GM12878 (cell line): Measurements from ENCODE around the gene CEP170B. TPM values are rescaled to one million over a fixed set of nuclear protein-coding genes. Genes with fewer than 3 reads are reported as not detected.

Source experiments
- ATAC-seq: fragments of 200-7000 bp; cut with Tn5 transposase; 3 replicates; pipeline ENCODE4 v1.9.1; 2020; ENCODE audit warnings: mild to moderate bottlenecking, moderate library complexity
- BruUV-seq: library from RNA; stranded (reverse); fragments of 400-500 nt; replicated peaks from 2 replicates; lab custom pipeline; 2021; lab: Mats Ljungman, UMichigan
- CTCF ChIA-PET: fragments of 300-600 bp; sonication (Branson Sonifier 250); formaldehyde crosslinking; extraction: SDS; loops from one replicate; lab custom pipeline; 2021; ENCODE audit warnings: inconsistent platforms; lab: Yijun Ruan, JAX
- POLR2A ChIA-PET: fragments of 350-600 bp; formaldehyde crosslinking; extraction: SDS; loops from one replicate; lab custom pipeline; 2021; ENCODE audit warnings: inconsistent platforms; lab: Charles Lee
- RAD21 ChIA-PET: fragments of 300-600 bp; sonication (Branson Sonifier 250); formaldehyde crosslinking; loops from one replicate; lab custom pipeline; 2023; ENCODE audit warnings: antibody characterized with exemption; ENCODE audit not compliant: unreplicated experiment; lab: Charles Lee
- SMC1A ChIA-PET: fragments of 300-600 bp; sonication (Branson Sonifier 250); formaldehyde crosslinking; loops from one replicate; lab custom pipeline; 2023; ENCODE audit not compliant: unreplicated experiment, uncharacterized antibody; lab: Charles Lee
- DNase-seq: peaks from one replicate; pipeline ENCODE4 v3.0.0-alpha.2; 2011; ENCODE audit warnings: low read depth, low spot score
- FAIRE-seq: peaks from 3 replicates; lab custom pipeline; 2011; peaks lifted over from hg19 to GRCh38; lab: Jason Lieb, UNC
- H2AFZ ChIP-seq: 2 replicates; pipeline ENCODE4 v1.6.0; 2011; ENCODE audit warnings: low read depth, low read length, control low read depth; ENCODE audit not compliant: control insufficient read depth
- H3K27ac ChIP-seq: 2 replicates; pipeline ENCODE4 v1.5.1; 2011; ENCODE audit warnings: control low read depth; ENCODE audit not compliant: control insufficient read depth, insufficient read depth
- H3K27me3 ChIP-seq, 2 experiments: replicated peaks in 1 of 2; 2 replicates each; pipeline versions ENCODE4 v1.6.0 to v1.6.1; 2011; ENCODE audit warnings: low read length in 1 of 2; ENCODE audit not compliant: control insufficient read depth in 2 of 2, insufficient read depth in 2 of 2
- H3K36me3 ChIP-seq, 2 experiments: 2 replicates each; pipeline ENCODE4 v1.5.1; 2011; ENCODE audit warnings: low read length in 1 of 2; ENCODE audit not compliant: control insufficient read depth in 2 of 2, insufficient read depth in 2 of 2
- H3K4me1 ChIP-seq: 2 replicates; pipeline ENCODE4 v1.6.1; 2011; ENCODE audit warnings: mild to moderate bottlenecking, low read length, moderate library complexity, mixed read lengths; ENCODE audit not compliant: control insufficient read depth, insufficient read depth
- H3K4me2 ChIP-seq: 2 replicates; pipeline ENCODE4 v1.6.0; 2011; ENCODE audit warnings: control low read depth; ENCODE audit not compliant: control insufficient read depth, insufficient read depth
- H3K4me3 ChIP-seq: fragments of 200-600 bp; sonication (generic); 2 replicates; pipeline ENCODE4 v1.5.1; 2016
- H3K79me2 ChIP-seq: 2 replicates; pipeline ENCODE4 v1.6.0; 2011; ENCODE audit warnings: low read length; ENCODE audit not compliant: control insufficient read depth, insufficient read depth
- H3K9ac ChIP-seq: 2 replicates; pipeline ENCODE4 v1.8.0; 2011; ENCODE audit warnings: low read length, control low read depth, mixed read lengths; ENCODE audit not compliant: control insufficient read depth, insufficient read depth
- H3K9me3 ChIP-seq: replicated peaks from 3 replicates; pipeline ENCODE4 v1.5.1; 2011; ENCODE audit warnings: mild to moderate bottlenecking, low read length; ENCODE audit not compliant: control insufficient read depth, insufficient read depth
- H4K20me1 ChIP-seq: 2 replicates; pipeline ENCODE4 v1.6.0; 2011; ENCODE audit not compliant: control insufficient read depth, insufficient read depth
- BCL11A ChIP-seq: IDR thresholded peaks from 2 replicates; pipeline ENCODE4 v1.6.1; 2011; ENCODE audit warnings: low read depth, low read length
- BCLAF1 ChIP-seq: fragments of 450-650 bp; IDR thresholded peaks from 2 replicates; pipeline ENCODE4 v1.6.1; 2017; ENCODE audit warnings: antibody characterized with exemption, mild to moderate bottlenecking, moderate library complexity
- CEBPB ChIP-seq, 2 experiments: fragments of 150-350 bp in 1 of 2; IDR thresholded peaks; 2 replicates each; pipeline ENCODE4 v1.6.1; 2012 to 2014; ENCODE audit warnings: low read depth in 2 of 2, low read length in 2 of 2, borderline replicate concordance in 1 of 2, inconsistent platforms in 1 of 2
- NFYB ChIP-seq: IDR thresholded peaks from 2 replicates; pipeline ENCODE4 v1.6.1; 2011; ENCODE audit warnings: low read depth, mild to moderate bottlenecking, low read length, improper control_type of control experiment, moderate library complexity; ENCODE audit not compliant: insufficient read depth
- POLR2A ChIP-seq: IDR thresholded peaks from 2 replicates; pipeline ENCODE4 v1.6.1; 2011; ENCODE audit warnings: low read depth, mild to moderate bottlenecking, low read length
- SIX5 ChIP-seq: IDR thresholded peaks from 2 replicates; pipeline ENCODE4 v1.6.1; 2011; ENCODE audit warnings: mild to moderate bottlenecking, low read depth, low read length, moderate library complexity; ENCODE audit not compliant: severe bottlenecking
- SUZ12 ChIP-seq: fragments of 200-600 bp; sonication (generic); IDR thresholded peaks from one replicate; pipeline ENCODE4 v1.6.1; 2018; ENCODE audit warnings: antibody characterized with exemption, mild to moderate bottlenecking; ENCODE audit not compliant: unreplicated experiment
- ZNF687 ChIP-seq: fragments of 450-650 bp; IDR thresholded peaks from 2 replicates; pipeline ENCODE4 v1.6.1; 2017; ENCODE audit warnings: mild to moderate bottlenecking, moderate library complexity
- WGBS: methylation state at CpG from one replicate; pipeline ENCODE4 v1.1.6; 2016; ENCODE audit warnings: low lambda C conversion rate; ENCODE audit not compliant: insufficient replicate concordance, insufficient coverage; ENCODE audit errors: missing lambda C conversion rate; 5-methylcytosine and 5-hydroxymethylcytosine counted together
- in situ Hi-C: fragments of 300-500 bp; cut with MboI; formaldehyde crosslinking; loops from 9 replicates; pipeline ENCODE4 v1.14.3; 2018; ENCODE audit warnings: mixed read lengths
- intact Hi-C: fragments of 100-400 bp; cut with micrococcal nuclease; formaldehyde crosslinking; loops from one replicate; pipeline ENCODE4 v1.14.2; 2022; ENCODE audit not compliant: unreplicated experiment
- polyA plus RNA-seq, 11 experiments: library from polyadenylated mRNA; depleted of rRNA in 4 of 11; unstranded in 6 of 11; stranded (reverse) in 5 of 11; fragments of >200 nt; fragmentation: Nextera tagmentation in 4 of 11; fragmentation: Illumina TruSeq in 1 of 11; extraction: Ambion mirVana in 4 of 11; extraction: Trizol in 1 of 11; gene quantifications; 1 replicate in 1 of 11; 2 replicates in 10 of 11; pipeline versions ENCODE4 v1.2.1 to v1.2.3, GENCODE V29; 2011 to 2016; ENCODE audit warnings: inconsistent platforms in 2 of 11, missing spikeins in 2 of 11, low read depth in 1 of 11
- total RNA-seq, 4 experiments: library from RNA; depleted of rRNA in 3 of 4; stranded (reverse); fragments of >200 nt in 3 of 4; fragmentation: Illumina TruSeq in 1 of 4; extraction: Trizol in 1 of 4; gene quantifications; 2 replicates each; pipeline versions ENCODE4 v1.2.1 to v1.2.3, GENCODE V29; 2013 to 2021
- TF ChIP-seq, protein P1 (sequence below): fragments of 450-650 bp; IDR thresholded peaks from 2 replicates; pipeline ENCODE4 v1.6.1; 2017; ENCODE audit warnings: low read depth, mild to moderate bottlenecking, moderate library complexity
- TF ChIP-seq, protein P2 (sequence below): IDR thresholded peaks from 2 replicates; pipeline ENCODE4 v1.6.1; 2012; ENCODE audit warnings: mild to moderate bottlenecking, low read depth, low read length

CEP170B gene
- total and polyA plus RNA-seq, 10 of the 15 experiments (the other 5 are each of a cell fraction or from before 2014, with no cell fraction given) = 0.01 to 0.44 (median 0.05) TPM; not detected in 4

- ChIA-PET POLR2A (no interaction called here), CTCF (no interaction called here), SMC1A (no interaction called here), RAD21 (no interaction called here)
- Histone ChIP-seq H3K79me2 (no peaks in the 10 kb centered on the region), H2AFZ (no peak overlapping the region), H3K9ac (no peak overlapping the region), H4K20me1 (no peaks in the 10 kb centered on the region), H3K36me3 (no peaks in the 10 kb centered on the region), H3K9me3 (no peaks in the 10 kb centered on the region), H3K27ac (no peak overlapping the region), H3K4me1 (no peaks in the 10 kb centered on the region), H3K4me2 (no peak overlapping the region), H3K27me3 (no peaks in the 10 kb centered on the region), H3K4me3 (no peak overlapping the region)
- BruUV-seq = no TSS peak
- in situ Hi-C loops = no loop called here
- FAIRE-seq (no peak), ATAC-seq (no peak), DNase-seq (no peak)
- 23% methylated on average over 13 of the region's 16 CpGs for whole genome bisulfite sequencing
- intact Hi-C loops = no loop called here
- no peak for TF ChIP-seq SUZ12
- TF ChIP-seq ZNF687 = no peak
- TF ChIP-seq POLR2A = no peak
- TF ChIP-seq NFYB = no peak
- TF ChIP-seq, protein P1, sequence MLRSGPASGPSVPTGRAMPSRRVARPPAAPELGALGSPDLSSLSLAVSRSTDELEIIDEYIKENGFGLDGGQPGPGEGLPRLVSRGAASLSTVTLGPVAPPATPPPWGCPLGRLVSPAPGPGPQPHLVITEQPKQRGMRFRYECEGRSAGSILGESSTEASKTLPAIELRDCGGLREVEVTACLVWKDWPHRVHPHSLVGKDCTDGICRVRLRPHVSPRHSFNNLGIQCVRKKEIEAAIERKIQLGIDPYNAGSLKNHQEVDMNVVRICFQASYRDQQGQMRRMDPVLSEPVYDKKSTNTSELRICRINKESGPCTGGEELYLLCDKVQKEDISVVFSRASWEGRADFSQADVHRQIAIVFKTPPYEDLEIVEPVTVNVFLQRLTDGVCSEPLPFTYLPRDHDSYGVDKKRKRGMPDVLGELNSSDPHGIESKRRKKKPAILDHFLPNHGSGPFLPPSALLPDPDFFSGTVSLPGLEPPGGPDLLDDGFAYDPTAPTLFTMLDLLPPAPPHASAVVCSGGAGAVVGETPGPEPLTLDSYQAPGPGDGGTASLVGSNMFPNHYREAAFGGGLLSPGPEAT = no peak
- no peak for TF ChIP-seq BCLAF1
- TF ChIP-seq, protein P2, sequence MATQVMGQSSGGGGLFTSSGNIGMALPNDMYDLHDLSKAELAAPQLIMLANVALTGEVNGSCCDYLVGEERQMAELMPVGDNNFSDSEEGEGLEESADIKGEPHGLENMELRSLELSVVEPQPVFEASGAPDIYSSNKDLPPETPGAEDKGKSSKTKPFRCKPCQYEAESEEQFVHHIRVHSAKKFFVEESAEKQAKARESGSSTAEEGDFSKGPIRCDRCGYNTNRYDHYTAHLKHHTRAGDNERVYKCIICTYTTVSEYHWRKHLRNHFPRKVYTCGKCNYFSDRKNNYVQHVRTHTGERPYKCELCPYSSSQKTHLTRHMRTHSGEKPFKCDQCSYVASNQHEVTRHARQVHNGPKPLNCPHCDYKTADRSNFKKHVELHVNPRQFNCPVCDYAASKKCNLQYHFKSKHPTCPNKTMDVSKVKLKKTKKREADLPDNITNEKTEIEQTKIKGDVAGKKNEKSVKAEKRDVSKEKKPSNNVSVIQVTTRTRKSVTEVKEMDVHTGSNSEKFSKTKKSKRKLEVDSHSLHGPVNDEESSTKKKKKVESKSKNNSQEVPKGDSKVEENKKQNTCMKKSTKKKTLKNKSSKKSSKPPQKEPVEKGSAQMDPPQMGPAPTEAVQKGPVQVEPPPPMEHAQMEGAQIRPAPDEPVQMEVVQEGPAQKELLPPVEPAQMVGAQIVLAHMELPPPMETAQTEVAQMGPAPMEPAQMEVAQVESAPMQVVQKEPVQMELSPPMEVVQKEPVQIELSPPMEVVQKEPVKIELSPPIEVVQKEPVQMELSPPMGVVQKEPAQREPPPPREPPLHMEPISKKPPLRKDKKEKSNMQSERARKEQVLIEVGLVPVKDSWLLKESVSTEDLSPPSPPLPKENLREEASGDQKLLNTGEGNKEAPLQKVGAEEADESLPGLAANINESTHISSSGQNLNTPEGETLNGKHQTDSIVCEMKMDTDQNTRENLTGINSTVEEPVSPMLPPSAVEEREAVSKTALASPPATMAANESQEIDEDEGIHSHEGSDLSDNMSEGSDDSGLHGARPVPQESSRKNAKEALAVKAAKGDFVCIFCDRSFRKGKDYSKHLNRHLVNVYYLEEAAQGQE = no peak
- TF ChIP-seq CEBPB (IDR thresholded peaks at IDR 0.05; ENCODE audit: borderline replicate concordance in 1 of 2, low read depth in 2 of 2, low read length in 2 of 2) = no peak
- no peak for TF ChIP-seq SIX5
- no peak for TF ChIP-seq BCL11A
Observed at GRCh38 chr14:104874571-104875411, 9.7 kb downstream of the CEP170B start.
